Psoas muscle (tissue), 8 donors: ENCODE measurements around the gene ELAVL2. TPM values are rescaled to one million over a fixed set of nuclear protein-coding genes. Genes with fewer than 3 reads are reported as not detected.

Experiments used
- ATAC-seq, 4 donors: fragments of 200-7000 bp; cut with Tn5 transposase; one replicate each; pipeline ENCODE4 v1.9.1; 2020; ENCODE audit warnings: moderate library complexity in 3 of 4, mild to moderate bottlenecking in 2 of 4
- DNase-seq, 2 donors: peaks; one replicate each; pipeline ENCODE4 v3.0.0-alpha.2; 2020
- H3K27ac ChIP-seq: fragments of 200-600 bp; one replicate; pipeline ENCODE4 v1.8.0; 2022
- H3K27me3 ChIP-seq, 3 donors: fragments of 200-600 bp in 1 of 3; one replicate each; pipeline versions ENCODE4 v1.6.1 to v1.8.0; 2013 to 2022; ENCODE audit warnings: low read length in 2 of 3, mild to moderate bottlenecking in 2 of 3, moderate library complexity in 1 of 3; ENCODE audit not compliant: insufficient read depth in 3 of 3
- H3K36me3 ChIP-seq, 2 donors: fragments of 200-600 bp in 1 of 2; one replicate each; pipeline versions ENCODE4 v1.6.1 to v1.8.0; 2013 to 2022; ENCODE audit warnings: low read depth in 1 of 2, mild to moderate bottlenecking in 1 of 2, moderate library complexity in 1 of 2; ENCODE audit not compliant: insufficient read depth in 1 of 2
- H3K4me1 ChIP-seq: fragments of 200-600 bp; one replicate; pipeline ENCODE4 v1.8.0; 2022
- H3K4me3 ChIP-seq: fragments of 200-600 bp; one replicate; pipeline ENCODE4 v1.8.0; 2022; ENCODE audit warnings: mild to moderate bottlenecking
- H3K9me3 ChIP-seq: fragments of 200-600 bp; one replicate; pipeline ENCODE4 v1.8.0; 2022
- CTCF ChIP-seq: fragments of 200-600 bp; IDR thresholded peaks from one replicate; pipeline ENCODE4 v1.8.0; 2022; ENCODE audit warnings: antibody characterized with exemption
- WGBS, 3 donors: extraction: QIAGEN DNeasy Blood & Tissue Kit; methylation state at CpG; one replicate each; pipeline versions ENCODE4 v1.1.6 to v1.1.7; 2013; 5-methylcytosine and 5-hydroxymethylcytosine counted together
- intact Hi-C, 2 donors: fragments of 100-400 bp; cut with DNase I; formaldehyde crosslinking; loops; one replicate each; pipeline versions ENCODE4 v1.11.0 to v1.14.2; 2022
- polyA plus RNA-seq, 3 donors: library from polyadenylated mRNA; stranded (reverse); fragments of 200-250 nt; gene quantifications; one replicate each; pipeline ENCODE4 v1.2.3, GENCODE V29; 2013
- total RNA-seq, 4 donors: library from RNA; stranded (reverse); fragmentation: NEBNext Ultra II Directional in 2 of 4; extraction: Animal tissue kit (Norgen Biotek cat#: 25700) in 2 of 4; gene quantifications; one replicate each; pipeline versions ENCODE4 v1.2.1 to v1.2.4, GENCODE V29; 2021 to 2023
- donor health status: healthy with polysubstance abuse.
- donor health status: DM: no; HTN: no; CAD: no; lungs with moderate emphysema.
- donor health status: Bipolar disorder and iron deficiency.
- donor health status: healthy.
- donor health status: DM: yes; HTN: yes; CAD: no.
- donor health status: DM: no; HTN: no; CAD: no.
- donor health status: DM: no; HTN: no; CAD: no.
- donor health status: DM: yes; HTN: yes; CAD: no.

Gene ELAVL2
- total and polyA plus RNA-seq, 7 donors = 0.03 to 0.32 (median 0.04) TPM; not detected in 4

- no peak for DNase-seq
- H3K4me3 ChIP-seq = no peak overlapping the region
- no peak for TF ChIP-seq CTCF
- intact Hi-C loops = no loop called here
- H3K36me3 ChIP-seq = no peaks in the 10 kb centered on the region
- H3K9me3 ChIP-seq = no peaks in the 10 kb centered on the region
- H3K27ac ChIP-seq = no peak overlapping the region
- no peaks in the 10 kb centered on the region for H3K4me1 ChIP-seq
- H3K27me3 ChIP-seq = peaks cover 0 to 2% (median 0%) of the 10 kb centered on the region in 3 donors
- ATAC-seq = no peak
These were observed 162.1 kb downstream of the ELAVL2 start for GRCh38 chr9:23663946-23664345.

- intact Hi-C loops = no loop called here
These were observed 162.5 kb downstream of the ELAVL2 start for GRCh38 chr9:23663536-23663935.

GRCh38 chr9:23663125-23663524 is 162.9 kb downstream of the ELAVL2 start:
- no peak for ATAC-seq
- no peak for DNase-seq
- H3K27ac ChIP-seq = no peak overlapping the region
- WGBS, 3 donors = 77 to 89% (median 89%) methylated on average over 2 of the region's 2 CpGs
- H3K36me3 ChIP-seq = no peaks in the 10 kb centered on the region
- no peak for TF ChIP-seq CTCF
- H3K4me1 ChIP-seq = no peaks in the 10 kb centered on the region
- no peak overlapping the region for H3K4me3 ChIP-seq
- intact Hi-C loops = no loop called here
- no peaks in the 10 kb centered on the region for H3K9me3 ChIP-seq
- peaks cover 0 to 2% (median 0%) of the 10 kb centered on the region in 3 donors for H3K27me3 ChIP-seq

More at GRCh38 chr9:23663536-23663935, 162.5 kb downstream of the ELAVL2 start:
- no peak for ATAC-seq
- Histone ChIP-seq H3K4me1 (no peaks in the 10 kb centered on the region), H3K36me3 (no peaks in the 10 kb centered on the region), H3K27me3 (peaks cover 0 to 2% (median 0%) of the 10 kb centered on the region in 3 donors), H3K27ac (no peak overlapping the region), H3K4me3 (no peak overlapping the region), H3K9me3 (no peaks in the 10 kb centered on the region)
- no peak for DNase-seq
- TF ChIP-seq CTCF = no peak
- WGBS, 3 donors = 64 to 76% (median 72%) methylated on average over 6 of the region's 6 CpGs

- Histone ChIP-seq H3K36me3 (no peaks in the 10 kb centered on the region), H3K4me1 (no peaks in the 10 kb centered on the region), H3K9me3 (no peaks in the 10 kb centered on the region), H3K27me3 (peaks cover 0 to 2% (median 0%) of the 10 kb centered on the region in 3 donors), H3K4me3 (no peak overlapping the region), H3K27ac (no peak overlapping the region)
- no peak for DNase-seq
- ATAC-seq = no peak
- intact Hi-C loops = no loop called here
- WGBS, 3 donors = 93 to 100% (median 95%) methylated on average over 2 of the region's 2 CpGs
- no peak for TF ChIP-seq CTCF
These were observed 163.7 kb downstream of the ELAVL2 start for GRCh38 chr9:23662320-23662719.

GRCh38 chr9:23659346-23660006 is 166.6 kb downstream of the ELAVL2 start:
- DNase-seq (no peak), ATAC-seq (no peak)
- Histone ChIP-seq H3K27me3 (peaks cover 0 to 2% (median 0%) of the 10 kb centered on the region in 3 donors), H3K27ac (no peak overlapping the region), H3K36me3 (no peaks in the 10 kb centered on the region), H3K4me3 (no peak overlapping the region), H3K4me1 (no peaks in the 10 kb centered on the region), H3K9me3 (no peaks in the 10 kb centered on the region)
- WGBS, 3 donors = 67 to 76% (median 72%) methylated on average over 6 of the region's 6 CpGs
- intact Hi-C loops = no loop called here
- TF ChIP-seq CTCF = no peak
